Panc1 (cell line): ENCODE data around the gene NCL.

Experiments used
- CTCF ChIP-seq: fragments of 450-650 bp; IDR thresholded peaks from 2 replicates; pipeline ENCODE4 v1.5.1; 2017; ENCODE audit warnings: mild to moderate bottlenecking
- POLR2AphosphoS5 ChIP-seq: IDR thresholded peaks from 2 replicates; pipeline ENCODE4 v1.6.1; 2012; ENCODE audit warnings: mild to moderate bottlenecking, low read depth, low read length, moderate library complexity
- REST ChIP-seq, 2 experiments: IDR thresholded peaks; 2 replicates each; pipeline ENCODE4 v1.6.1; 2011 to 2012; ENCODE audit warnings: low read depth in 2 of 2, control low read depth in 1 of 2, low read length in 1 of 2, mild to moderate bottlenecking in 1 of 2, moderate library complexity in 1 of 2; ENCODE audit not compliant: insufficient read depth in 1 of 2

- TF ChIP-seq CTCF (no peak), POLR2AphosphoS5 (no peak), REST (IDR thresholded peaks at IDR 0.05; ENCODE audit: insufficient read depth in 1 of 2, low read depth in 2 of 2, low read length in 1 of 2) (no peak)
Measured at GRCh38 chr2:231513746-231514224, 49.5 kb upstream of the NCL start.
